ENCODE results near the gene MAST1.

The MAST1 gene

GRCh38 chr19:12833738-12834565 lies 4.4 kb upstream of the MAST1 start:
- peaks cover 11 to 92% (median 37%) of the 10 kb centered on the region in 5 experiments for H3K27me3 ChIP-seq (replicated peaks in 2 of 5; ENCODE audit: control insufficient read depth in 4 of 5, insufficient read depth in 5 of 5, low read length in 4 of 5)
- no peaks in the 10 kb centered on the region for H3K36me3 ChIP-seq (ENCODE audit: control insufficient read depth in 4 of 4, insufficient read depth in 4 of 4, low read length in 3 of 4)
- POLR2A ChIA-PET = no interaction called here
- H3K9me3 ChIP-seq (ENCODE audit: control extremely low read depth in 1 of 5, control insufficient read depth in 4 of 5, insufficient read depth in 2 of 5, low read depth in 1 of 5, low read length in 4 of 5) = no peaks in the 10 kb centered on the region
- peak overlapping the region in 6 of 7 experiments; percentile 1 to 64 (median 41) for H3K4me3 ChIP-seq (ENCODE audit: control insufficient read depth in 1 of 7, extremely low read depth in 1 of 7, insufficient read depth in 4 of 7, low read depth in 2 of 7, low read length in 6 of 7)
- no peak overlapping the region for H3K27ac ChIP-seq (ENCODE audit: insufficient read depth in 1 of 2, low read depth in 1 of 2, low read length in 2 of 2, poor library complexity in 1 of 2, severe bottlenecking in 2 of 2)
- CTCF ChIA-PET = interaction anchor here (0.9 kb wide), 1 partner anchor 10 kb away, joined by 3 read pairs; no protein-coding TSS in a partner anchor
- DNase-seq = peak in 1 of 3 donors; percentile 49
- 2% methylated on average over 50 of the region's 87 CpGs for WGBS (ENCODE audit: insufficient coverage)
- peaks cover 0 to 30% (median 18%) of the 10 kb centered on the region in 4 experiments for H3K4me1 ChIP-seq (ENCODE audit: control extremely low read depth in 1 of 4, control insufficient read depth in 4 of 4, insufficient read depth in 4 of 4, low read length in 3 of 4)

GRCh38 chr19:12834566-12834943 lies 3.8 kb upstream of the MAST1 start, which contains the start of gene RTBDN:
Gene RTBDN, minus strand, starts transcription at chr19:12834579. Its CDS starts 4,600 bp downstream, at chr19:12829979.
- Histone ChIP-seq H3K27me3 (replicated peaks in 2 of 5; ENCODE audit: control insufficient read depth in 4 of 5, insufficient read depth in 5 of 5, low read length in 4 of 5) (peaks cover 17 to 96% (median 41%) of the 10 kb centered on the region in 5 experiments), H3K4me1 (ENCODE audit: control extremely low read depth in 1 of 4, control insufficient read depth in 4 of 4, insufficient read depth in 4 of 4, low read length in 3 of 4) (peaks cover 0 to 32% (median 20%) of the 10 kb centered on the region in 4 experiments), H3K27ac (ENCODE audit: insufficient read depth in 1 of 2, low read depth in 1 of 2, low read length in 2 of 2, poor library complexity in 1 of 2, severe bottlenecking in 2 of 2) (no peak within 1 kb of the TSS), H3K36me3 (ENCODE audit: control insufficient read depth in 4 of 4, insufficient read depth in 4 of 4, low read length in 3 of 4) (no peaks in the 10 kb centered on the region), H3K9me3 (ENCODE audit: control extremely low read depth in 1 of 5, control insufficient read depth in 4 of 5, insufficient read depth in 2 of 5, low read depth in 1 of 5, low read length in 4 of 5) (no peaks in the 10 kb centered on the region), H3K4me3 (ENCODE audit: control insufficient read depth in 1 of 7, extremely low read depth in 1 of 7, insufficient read depth in 4 of 7, low read depth in 2 of 7, low read length in 6 of 7) (peak within 1 kb of the TSS in 6 of 7 experiments; percentile 1 to 64 (median 41))
- no peak for DNase-seq
- POLR2A ChIA-PET = no interaction called here
- WGBS (ENCODE audit: insufficient coverage) = 12% methylated on average over 20 of the region's 20 CpGs
- CTCF ChIA-PET = interaction anchor here (0.9 kb wide), 1 partner anchor 10 kb away, joined by 3 read pairs; no protein-coding TSS in a partner anchor

- POLR2A ChIA-PET = no interaction called here
- WGBS (ENCODE audit: insufficient coverage) = 11% methylated on average over 23 of the region's 39 CpGs
- Histone ChIP-seq H3K27me3 (replicated peaks in 2 of 5; ENCODE audit: control insufficient read depth in 4 of 5, insufficient read depth in 5 of 5, low read length in 4 of 5) (peaks cover 20 to 96% (median 42%) of the 10 kb centered on the region in 5 experiments), H3K4me3 (ENCODE audit: control insufficient read depth in 1 of 7, extremely low read depth in 1 of 7, insufficient read depth in 4 of 7, low read depth in 2 of 7, low read length in 6 of 7) (no peak overlapping the region), H3K27ac (ENCODE audit: insufficient read depth in 1 of 2, low read depth in 1 of 2, low read length in 2 of 2, poor library complexity in 1 of 2, severe bottlenecking in 2 of 2) (no peak overlapping the region), H3K36me3 (ENCODE audit: control insufficient read depth in 4 of 4, insufficient read depth in 4 of 4, low read length in 3 of 4) (no peaks in the 10 kb centered on the region), H3K4me1 (ENCODE audit: control extremely low read depth in 1 of 4, control insufficient read depth in 4 of 4, insufficient read depth in 4 of 4, low read length in 3 of 4) (peaks cover 0 to 32% (median 20%) of the 10 kb centered on the region in 4 experiments), H3K9me3 (ENCODE audit: control extremely low read depth in 1 of 5, control insufficient read depth in 4 of 5, insufficient read depth in 2 of 5, low read depth in 1 of 5, low read length in 4 of 5) (no peaks in the 10 kb centered on the region)
- CTCF ChIA-PET = interaction anchor here (0.9 kb wide), 1 partner anchor 11 kb away, joined by 3 read pairs; no protein-coding TSS in a partner anchor
- peak in 2 of 3 donors; percentile 61 to 67 for DNase-seq
These were observed 3.1 kb upstream of the MAST1 start for GRCh38 chr19:12834976-12835757.

DNA sequence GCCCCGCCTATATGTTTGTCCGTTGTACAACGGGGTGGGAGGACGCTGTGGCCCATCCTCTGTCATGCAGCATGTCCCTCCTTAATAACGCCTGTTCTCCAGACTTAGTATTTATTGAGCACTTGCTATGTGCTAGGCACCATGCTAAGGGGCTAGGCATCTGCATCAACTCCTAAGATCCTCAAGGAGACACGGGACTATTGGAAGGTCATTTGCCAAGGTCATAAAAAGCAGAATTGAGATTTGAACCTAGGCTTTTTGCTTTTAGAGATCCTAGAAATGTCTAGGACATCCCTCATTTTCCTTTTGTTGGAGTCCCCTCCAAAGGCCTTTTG lies 1.8 kb upstream of the MAST1 start:
- H3K27me3 ChIP-seq (replicated peaks in 2 of 5; ENCODE audit: control insufficient read depth in 4 of 5, insufficient read depth in 5 of 5, low read length in 4 of 5) = peaks cover 16 to 96% (median 44%) of the 10 kb centered on the region in 5 experiments
- H3K4me3 ChIP-seq (ENCODE audit: control insufficient read depth in 1 of 7, extremely low read depth in 1 of 7, insufficient read depth in 4 of 7, low read depth in 2 of 7, low read length in 6 of 7) = no peak overlapping the region
- no peak overlapping the region for H3K27ac ChIP-seq (ENCODE audit: insufficient read depth in 1 of 2, low read depth in 1 of 2, low read length in 2 of 2, poor library complexity in 1 of 2, severe bottlenecking in 2 of 2)
- no peak for DNase-seq
- ChIA-PET POLR2A (no interaction called here), CTCF (interaction anchor here (0.9 to 2.7 kb wide), 3 partner anchors 8 to 20 kb away, joined by 3 to 13 read pairs (median 9); no protein-coding TSS in a partner anchor)
- H3K9me3 ChIP-seq (ENCODE audit: control extremely low read depth in 1 of 5, control insufficient read depth in 4 of 5, insufficient read depth in 2 of 5, low read depth in 1 of 5, low read length in 4 of 5) = peaks cover 0 to 2% (median 0%) of the 10 kb centered on the region in 5 experiments
- H3K36me3 ChIP-seq (ENCODE audit: control insufficient read depth in 4 of 4, insufficient read depth in 4 of 4, low read length in 3 of 4) = no peaks in the 10 kb centered on the region
- peaks cover 2 to 44% (median 26%) of the 10 kb centered on the region in 4 experiments for H3K4me1 ChIP-seq (ENCODE audit: control extremely low read depth in 1 of 4, control insufficient read depth in 4 of 4, insufficient read depth in 4 of 4, low read length in 3 of 4)
- 8% methylated on average over 6 of the region's 6 CpGs for WGBS (ENCODE audit: insufficient coverage)

DNA sequence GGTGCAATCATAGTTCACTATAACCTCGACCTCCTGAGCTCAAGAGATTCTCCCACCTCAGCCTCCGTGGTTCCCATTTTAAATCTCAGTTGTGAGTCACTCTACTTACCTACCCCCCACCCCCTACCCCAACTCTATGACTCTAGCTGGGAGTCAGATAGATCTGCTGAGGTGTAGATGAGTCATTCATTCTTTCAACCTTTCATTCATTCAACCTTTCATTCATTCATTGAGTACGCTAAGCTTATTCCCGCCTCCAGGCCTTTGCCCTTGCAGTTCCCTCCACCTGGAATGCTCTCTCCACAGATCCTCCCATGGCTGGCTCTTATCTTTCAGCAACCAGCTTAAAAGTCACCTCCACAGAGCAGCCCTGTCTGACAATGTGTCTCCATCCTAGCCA lies 1.1 kb upstream of the MAST1 start:
- Histone ChIP-seq H3K27me3 (replicated peaks in 2 of 5; ENCODE audit: control insufficient read depth in 4 of 5, insufficient read depth in 5 of 5, low read length in 4 of 5) (peaks cover 14 to 95% (median 47%) of the 10 kb centered on the region in 5 experiments), H3K9me3 (ENCODE audit: control extremely low read depth in 1 of 5, control insufficient read depth in 4 of 5, insufficient read depth in 2 of 5, low read depth in 1 of 5, low read length in 4 of 5) (peaks cover 0 to 2% (median 0%) of the 10 kb centered on the region in 5 experiments), H3K36me3 (ENCODE audit: control insufficient read depth in 4 of 4, insufficient read depth in 4 of 4, low read length in 3 of 4) (no peaks in the 10 kb centered on the region), H3K4me3 (ENCODE audit: control insufficient read depth in 1 of 7, extremely low read depth in 1 of 7, insufficient read depth in 4 of 7, low read depth in 2 of 7, low read length in 6 of 7) (no peak overlapping the region), H3K27ac (ENCODE audit: insufficient read depth in 1 of 2, low read depth in 1 of 2, low read length in 2 of 2, poor library complexity in 1 of 2, severe bottlenecking in 2 of 2) (no peak overlapping the region), H3K4me1 (ENCODE audit: control extremely low read depth in 1 of 4, control insufficient read depth in 4 of 4, insufficient read depth in 4 of 4, low read length in 3 of 4) (peaks cover 2 to 44% (median 26%) of the 10 kb centered on the region in 4 experiments)
- 96% methylated on average over 2 of the region's 4 CpGs for WGBS (ENCODE audit: insufficient coverage)
- ChIA-PET POLR2A (no interaction called here), CTCF (interaction anchor here (0.5 to 2.7 kb wide), 8 partner anchors 9 to 106 kb away, joined by 3 to 13 read pairs (median 4); no protein-coding TSS in a partner anchor)
- peak in 1 of 3 donors; percentile 39 for DNase-seq

GRCh38 chr19:12838886-12839756 lies 806 bp downstream of the MAST1 start:
- WGBS (ENCODE audit: insufficient coverage) = 38% methylated on average over 13 of the region's 21 CpGs
- Histone ChIP-seq H3K36me3 (ENCODE audit: control insufficient read depth in 4 of 4, insufficient read depth in 4 of 4, low read length in 3 of 4) (no peaks in the 10 kb centered on the region), H3K27ac (ENCODE audit: insufficient read depth in 1 of 2, low read depth in 1 of 2, low read length in 2 of 2, poor library complexity in 1 of 2, severe bottlenecking in 2 of 2) (no peak overlapping the region), H3K4me3 (ENCODE audit: control insufficient read depth in 1 of 7, extremely low read depth in 1 of 7, insufficient read depth in 4 of 7, low read depth in 2 of 7, low read length in 6 of 7) (peak overlapping the region in 2 of 7 experiments; percentile 62 to 72), H3K27me3 (replicated peaks in 2 of 5; ENCODE audit: control insufficient read depth in 4 of 5, insufficient read depth in 5 of 5, low read length in 4 of 5) (peaks cover 17 to 90% (median 41%) of the 10 kb centered on the region in 5 experiments), H3K9me3 (ENCODE audit: control extremely low read depth in 1 of 5, control insufficient read depth in 4 of 5, insufficient read depth in 2 of 5, low read depth in 1 of 5, low read length in 4 of 5) (peaks cover 0 to 2% (median 0%) of the 10 kb centered on the region in 5 experiments), H3K4me1 (ENCODE audit: control extremely low read depth in 1 of 4, control insufficient read depth in 4 of 4, insufficient read depth in 4 of 4, low read length in 3 of 4) (peaks cover 2 to 33% (median 19%) of the 10 kb centered on the region in 4 experiments)
- peak in 2 of 3 donors; percentile 47 to 59 for DNase-seq
- POLR2A ChIA-PET = no interaction called here
- CTCF ChIA-PET = interaction anchor here (0.6 to 2.7 kb wide), 3 partner anchors 8 to 44 kb away, joined by 3 to 13 read pairs (median 3); no protein-coding TSS in a partner anchor

All from common myeloid progenitor, CD34-positive (primary cell).